Esophagus mucosa (tissue), 1 donor: Measurements from ENCODE around the gene MYCBP2. TPM values are rescaled to one million over a fixed set of nuclear protein-coding genes. Genes with fewer than 3 reads are reported as not detected.
"Not testable (repeated sequence)": the region's sequence is repeated elsewhere in the genome, so short reads cannot be mapped to it uniquely, and the experiment has no call there.

ENCODE experiments used
- ATAC-seq: fragments of 200-7000 bp; cut with Tn5 transposase; one replicate; pipeline ENCODE4 v1.9.1; 2020
- total RNA-seq: library from RNA; stranded (reverse); gene quantifications from one replicate; pipeline ENCODE4 v1.2.4, GENCODE V29; 2023
- donor health status: DM: yes; HTN: yes; CAD: no.

Gene MYCBP2
- total RNA-seq, 1 donor from 2014 or later = 76.2 TPM

DNA sequence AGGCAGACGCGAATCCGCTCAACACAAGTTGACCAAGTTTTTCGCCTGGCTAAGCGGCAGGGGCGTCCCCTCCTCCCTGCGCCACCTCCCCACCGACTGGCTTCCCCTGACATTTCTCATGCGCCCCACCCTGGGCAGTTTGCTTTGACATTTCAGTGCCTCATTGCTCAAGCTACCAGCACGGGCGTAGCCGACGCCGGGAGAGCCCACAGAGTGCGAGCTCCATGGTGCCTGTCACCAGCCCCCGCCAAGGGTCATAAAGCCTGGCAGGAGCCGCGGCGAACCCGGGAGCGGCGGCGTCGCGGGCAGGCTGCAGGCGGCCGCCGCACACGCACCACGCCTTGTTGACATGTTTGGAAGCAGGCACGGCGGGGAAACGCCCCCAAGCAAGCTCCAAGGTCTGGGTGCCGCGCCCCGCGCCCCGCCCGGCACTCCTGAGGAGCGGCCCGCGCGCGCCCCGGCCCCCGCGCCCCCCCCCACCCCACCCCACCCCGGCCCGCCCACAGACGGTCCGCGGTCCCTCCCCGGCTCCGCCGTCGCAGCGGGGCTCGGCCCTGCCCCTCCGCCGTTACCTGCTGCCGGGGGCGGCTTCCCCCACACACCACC, 300.5 kb downstream of the MYCBP2 start:
- peak; percentile 90 for ATAC-seq

DNA sequence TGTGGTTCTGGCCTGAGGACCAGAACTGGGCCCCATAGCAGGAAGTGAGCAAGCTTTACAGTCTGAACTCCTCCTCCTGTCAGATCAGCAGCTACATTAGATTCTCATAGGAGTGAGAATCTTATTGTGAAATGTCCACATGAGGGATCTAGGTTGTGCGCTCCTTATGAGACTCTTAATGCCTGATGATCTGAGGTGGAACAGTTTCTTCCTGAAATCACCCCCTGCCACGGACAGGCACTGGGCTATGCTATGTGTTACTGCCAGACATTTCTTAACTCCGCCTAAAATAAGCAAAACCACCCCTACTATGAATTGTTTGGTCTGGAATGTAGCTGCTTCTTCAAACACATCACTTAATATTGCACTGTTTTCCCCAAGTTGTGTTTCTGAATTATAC, 304.6 kb downstream of the MYCBP2 start:
- ATAC-seq = no peak

DNA sequence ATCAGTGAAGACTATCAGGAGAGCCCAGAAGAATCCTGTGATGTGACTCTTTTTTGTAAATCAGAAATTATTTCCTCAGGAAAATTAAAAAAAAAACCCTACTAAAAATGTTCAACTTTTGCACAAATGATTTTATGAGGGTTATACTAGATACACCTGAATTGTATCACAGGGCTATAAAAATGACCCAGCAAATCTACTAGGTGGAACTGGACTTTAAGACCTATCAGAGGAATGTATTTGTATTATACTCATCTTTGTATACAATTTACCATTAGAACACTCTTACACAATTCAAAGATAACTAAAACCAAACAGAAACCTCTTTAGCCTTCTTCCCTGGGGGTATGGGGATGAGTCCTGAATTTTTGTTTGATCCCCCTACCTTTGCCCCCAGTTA, 307.1 kb downstream of the MYCBP2 start:
- no peak for ATAC-seq

DNA sequence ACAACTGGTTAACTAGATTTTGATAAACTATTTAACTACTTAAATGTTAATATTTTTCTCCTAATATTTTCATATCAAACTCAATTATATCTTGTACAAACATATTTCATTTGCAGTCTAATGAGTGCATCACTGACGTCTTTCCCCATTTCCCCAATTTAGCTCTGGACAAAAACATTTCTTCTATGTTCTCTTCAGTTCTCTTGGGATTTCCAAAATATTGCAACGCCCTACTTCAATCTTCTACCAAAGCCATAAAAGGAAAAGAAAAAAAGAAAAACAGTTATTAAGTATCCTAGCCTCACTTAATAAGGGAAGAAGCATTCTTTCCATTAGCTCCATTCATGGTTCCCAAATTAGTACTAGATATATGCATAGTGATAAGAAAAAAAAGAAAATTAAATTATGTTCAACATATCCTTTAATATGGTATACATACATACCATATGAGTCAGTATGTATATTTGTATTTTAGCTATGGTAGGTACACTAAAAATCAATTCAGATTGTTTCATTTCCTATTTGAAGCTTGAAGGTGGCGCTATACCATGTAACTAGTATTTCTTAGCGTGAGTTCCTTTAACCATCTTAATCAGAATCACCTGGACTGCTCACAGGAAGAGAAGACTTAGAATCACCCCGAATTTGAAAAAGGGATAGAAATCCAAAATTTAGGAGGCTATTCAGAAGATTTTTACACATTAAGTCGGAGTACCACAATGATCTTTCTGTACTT, 309.8 kb downstream of the MYCBP2 start:
- ATAC-seq = no peak

DNA sequence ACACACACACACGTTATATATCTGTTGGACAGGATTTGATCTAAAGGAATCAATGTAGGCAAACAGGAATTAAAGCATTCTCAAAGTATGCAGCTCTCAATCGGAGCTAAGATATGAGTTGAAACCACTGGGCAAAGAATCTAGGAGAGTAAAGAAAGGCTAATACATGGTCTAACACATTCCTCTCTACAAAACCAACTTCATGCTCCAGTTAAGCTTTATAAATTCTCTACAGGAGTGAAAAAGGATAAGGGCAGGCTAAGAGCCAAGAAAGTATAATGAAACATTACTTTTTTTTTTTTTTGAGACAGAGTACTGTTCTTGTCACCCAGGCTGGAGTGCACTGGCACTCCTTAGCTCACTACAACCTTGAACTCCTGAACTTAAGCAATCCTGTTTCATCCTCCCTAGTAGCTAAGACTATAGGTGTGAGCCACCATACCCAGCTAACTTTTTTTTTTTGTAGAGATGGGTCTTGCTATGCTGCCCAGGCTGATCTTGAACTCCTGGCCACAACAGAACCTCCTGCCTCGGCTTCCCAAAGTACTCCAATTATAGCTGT, 310.6 kb downstream of the MYCBP2 start:
- no peak for ATAC-seq

DNA sequence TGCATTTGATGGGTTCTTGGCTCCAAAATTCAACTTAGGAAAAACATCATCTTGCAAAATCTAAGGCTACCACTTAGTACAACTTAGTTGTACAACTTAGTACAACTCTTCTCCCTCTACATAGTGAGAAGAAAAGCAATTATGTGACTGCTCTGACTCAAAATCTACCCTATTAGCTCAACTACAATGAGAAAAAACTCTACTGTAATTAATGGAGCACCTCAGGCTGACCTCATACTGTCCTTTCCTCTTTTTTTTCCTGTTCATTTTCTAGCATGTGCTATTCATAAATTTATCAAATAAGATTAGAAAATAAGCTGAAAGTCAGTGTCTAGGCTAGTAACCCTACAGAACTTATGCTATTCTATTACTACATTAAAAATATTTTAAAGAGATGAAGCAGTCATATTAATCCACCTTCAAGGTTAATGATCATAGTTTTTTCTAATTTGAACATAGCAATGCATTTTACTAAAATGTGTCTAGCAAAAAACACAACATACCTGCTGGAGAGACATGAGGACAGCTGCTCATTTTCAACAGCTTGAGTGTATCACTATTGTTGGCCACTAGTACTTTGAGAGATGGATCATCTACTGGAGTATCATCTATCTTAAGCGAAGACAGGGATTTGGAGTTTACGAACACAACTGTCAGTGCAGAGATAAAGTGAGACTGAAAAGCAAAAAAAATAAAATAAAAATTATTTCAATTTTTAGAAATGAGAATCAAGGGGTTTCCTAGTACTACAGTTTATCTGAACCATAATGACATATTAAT, 311.8 kb downstream of the MYCBP2 start:
- no peak for ATAC-seq

DNA sequence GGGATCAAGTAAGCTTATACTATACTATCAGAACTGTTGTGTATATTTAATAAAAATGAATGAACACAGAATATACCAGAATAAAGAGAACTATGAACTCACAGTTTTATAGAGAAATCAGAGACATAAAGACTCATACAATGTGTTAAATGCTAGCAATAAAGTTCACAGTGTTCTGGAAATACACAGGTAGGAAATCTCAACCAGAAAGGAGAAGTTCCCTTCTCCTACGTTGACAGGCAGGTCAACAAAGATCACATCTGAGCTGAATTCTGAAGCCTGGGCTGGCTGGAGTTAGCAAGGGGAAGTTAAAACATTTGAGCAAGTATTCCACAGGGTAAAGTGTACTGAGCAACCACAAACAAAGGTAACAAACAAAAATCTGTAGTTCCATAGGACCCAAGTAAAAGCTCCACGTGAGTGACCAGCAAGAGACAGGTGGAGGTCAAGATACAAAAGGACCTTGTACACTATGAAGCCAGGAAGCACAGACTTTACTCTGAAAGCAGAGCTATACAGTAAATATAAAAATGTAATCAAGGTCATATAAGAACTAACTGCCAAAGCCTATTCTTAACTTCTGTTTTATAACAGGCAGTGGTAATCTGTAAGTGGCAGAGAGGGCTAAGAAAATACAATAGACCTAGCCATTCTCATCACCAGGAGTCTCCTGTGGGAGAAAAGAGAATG, 312.9 kb downstream of the MYCBP2 start:
- ATAC-seq = no peak

DNA sequence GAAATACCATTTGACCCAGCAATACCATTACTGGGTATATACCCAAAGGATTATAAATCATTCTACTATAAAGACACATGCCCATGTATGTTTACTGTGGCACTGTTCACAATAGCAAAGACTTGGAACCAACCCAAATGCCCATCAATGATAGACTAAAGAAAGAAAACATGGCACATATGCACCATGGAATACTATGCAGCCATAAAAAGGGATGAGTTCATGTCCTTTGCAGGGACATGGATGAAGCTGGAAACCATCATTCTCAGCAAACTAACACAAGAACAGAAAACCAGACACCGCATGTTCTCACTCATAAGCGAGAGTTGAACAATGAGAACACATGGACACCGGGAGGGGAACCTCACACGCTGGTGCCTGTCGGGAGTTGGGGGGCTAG, 317.2 kb downstream of the MYCBP2 start:
- ATAC-seq = not testable (repeated sequence)

DNA sequence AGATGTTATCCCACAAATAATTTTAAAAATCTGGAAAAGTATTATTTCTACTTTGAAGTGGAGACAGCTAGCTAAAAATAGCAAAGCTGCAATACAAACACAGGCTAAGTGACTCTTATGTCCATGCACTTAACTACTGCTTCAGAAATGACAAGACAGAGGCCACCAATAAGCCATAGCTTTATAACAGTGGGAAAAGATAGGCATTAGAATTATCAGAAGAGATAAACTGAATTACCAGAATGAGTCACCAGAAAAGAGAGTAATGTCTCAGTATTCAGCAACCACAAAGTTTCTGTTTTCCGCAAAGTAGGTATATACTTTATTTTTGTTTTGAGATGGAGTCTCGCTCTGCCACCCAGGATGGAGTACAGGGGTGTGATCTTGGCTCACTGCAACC, 317.9 kb downstream of the MYCBP2 start:
- ATAC-seq = no peak

DNA sequence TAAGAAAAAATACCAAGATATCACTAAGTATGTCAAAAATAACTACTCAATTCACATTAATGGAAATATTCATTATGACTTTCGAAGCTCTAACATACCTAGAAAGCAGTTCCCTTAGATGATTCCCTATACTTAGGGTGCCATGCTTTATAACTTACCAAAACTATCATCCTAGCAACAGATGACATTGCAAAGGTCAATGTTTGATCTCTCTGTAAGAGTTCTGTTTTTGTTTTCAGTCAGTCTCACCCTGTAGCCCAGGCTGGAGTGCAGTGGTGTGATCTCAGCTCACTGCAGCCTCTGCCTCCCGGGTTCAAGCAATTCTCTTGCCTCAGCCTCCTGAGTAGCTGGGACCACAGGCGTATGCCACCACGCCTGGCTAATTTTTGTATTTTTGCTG, 318.6 kb downstream of the MYCBP2 start:
- ATAC-seq = not testable (repeated sequence)

DNA sequence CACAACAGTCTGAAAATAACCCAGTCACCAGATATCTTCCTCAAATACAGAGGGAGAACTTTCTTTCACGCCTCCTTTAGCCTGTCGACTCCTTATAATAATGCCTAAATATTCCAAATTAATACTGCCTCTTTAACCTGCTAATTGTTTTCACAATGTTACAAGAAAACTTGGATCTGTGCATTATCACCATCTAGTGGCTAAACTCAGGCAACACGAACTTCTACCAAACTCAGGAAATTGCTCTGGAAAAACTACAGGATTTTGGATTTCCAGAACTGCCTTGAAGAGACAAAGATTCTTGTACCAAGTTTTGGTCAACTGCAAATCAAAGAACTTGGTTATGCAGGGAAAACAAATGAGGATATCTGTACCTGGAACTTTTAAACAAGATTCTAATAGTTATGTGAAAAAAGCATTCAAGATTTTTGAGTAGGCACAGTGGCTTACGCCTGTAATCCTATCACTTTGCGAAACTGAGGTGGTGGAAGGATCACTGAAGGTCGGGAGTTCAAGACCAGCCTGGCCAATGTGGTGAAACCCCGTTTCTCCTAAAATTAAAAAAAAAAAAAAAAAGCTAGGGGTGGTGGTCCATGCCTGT, 324.2 kb downstream of the MYCBP2 start:
- ATAC-seq = no peak

DNA sequence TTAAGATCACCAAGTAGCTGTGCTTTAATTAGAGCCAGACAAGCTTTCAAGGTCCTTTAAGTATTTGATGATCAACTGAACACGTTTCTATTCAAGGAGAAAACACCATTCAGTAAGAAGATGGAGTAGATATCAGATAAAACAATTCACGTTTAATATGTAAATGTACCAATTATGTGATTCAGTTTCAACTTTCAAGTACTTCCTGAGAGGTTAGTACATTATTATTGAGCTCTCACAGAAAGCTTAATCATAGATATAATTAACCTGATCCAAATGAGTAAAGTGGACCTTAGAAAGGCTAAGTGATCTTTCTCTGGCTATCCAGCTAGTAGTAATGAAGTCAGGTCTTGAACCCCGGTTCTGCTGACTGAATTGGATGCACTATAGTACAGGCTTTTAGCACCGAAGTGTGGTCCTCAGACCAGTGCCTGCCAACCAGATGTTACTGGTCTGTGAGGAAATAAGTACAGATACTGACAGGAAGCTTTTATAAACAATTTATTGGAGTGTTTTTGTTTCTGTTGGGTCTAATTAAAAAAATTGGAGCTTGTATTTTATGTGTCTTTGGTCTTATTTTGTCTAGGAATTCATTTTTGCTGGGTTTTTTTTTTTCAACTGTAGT, 324.8 kb downstream of the MYCBP2 start:
- no peak for ATAC-seq

DNA sequence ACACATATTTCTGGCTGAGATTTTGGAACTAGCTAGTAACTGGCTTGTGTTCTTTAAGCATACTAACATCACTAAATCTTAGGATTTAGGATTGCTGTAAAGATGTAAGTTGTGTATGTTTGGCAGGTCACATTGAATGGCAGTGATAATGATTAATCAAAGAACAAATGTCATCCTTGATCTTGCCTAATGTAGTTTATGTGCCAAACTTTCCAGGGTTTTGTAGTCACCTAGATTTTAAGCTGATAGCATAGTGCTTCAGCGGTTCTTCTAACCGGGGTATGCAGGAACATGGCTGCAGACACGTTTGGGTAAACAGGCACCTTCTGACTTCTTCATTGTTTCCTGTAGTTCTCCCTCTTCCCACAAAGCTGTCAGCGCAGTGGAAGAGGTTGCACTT, 325.4 kb downstream of the MYCBP2 start:
- ATAC-seq = no peak

DNA sequence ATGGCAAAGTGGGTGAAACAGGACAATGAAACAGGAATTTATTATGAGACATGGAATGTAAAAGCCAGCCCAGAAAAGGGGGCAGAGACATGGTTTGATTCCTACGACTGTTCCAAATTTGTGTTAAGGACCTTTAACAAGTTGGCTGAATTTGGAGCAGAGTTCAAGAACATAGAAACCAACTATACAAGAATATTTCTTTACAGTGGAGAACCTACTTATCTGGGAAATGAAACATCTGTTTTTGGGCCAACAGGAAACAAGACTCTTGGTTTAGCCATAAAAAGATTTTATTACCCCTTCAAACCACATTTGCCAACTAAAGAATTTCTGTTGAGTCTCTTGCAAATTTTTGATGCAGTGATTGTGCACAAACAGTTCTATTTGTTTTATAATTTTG, 326.4 kb downstream of the MYCBP2 start:
- ATAC-seq = no peak

Other genes with a start within 250 kb of the MYCBP2 start
- gene SCEL, start 208.6 kb upstream of the MYCBP2 start, total RNA-seq = 251 TPM